Spleen (tissue), 7 donors: ENCODE data around the gene ADRA1B.

Experiments used
- CTCF ChIP-seq, 11 experiments: fragments of 200-600 bp in 7 of 11; fragments of 450-650 bp in 4 of 11; sonication (generic) in 4 of 11; IDR thresholded peaks in 8 of 11; conservative IDR thresholded peaks in 3 of 11; 1 replicate in 7 of 11; 2 replicates in 4 of 11; pipeline versions ENCODE4 v1.4.0 to v1.8.0; 2016 to 2021; ENCODE audit warnings: antibody characterized with exemption in 11 of 11, inconsistent platforms in 4 of 11, mild to moderate bottlenecking in 1 of 11
- POLR2A ChIP-seq, 3 donors: fragments of 450-650 bp; IDR thresholded peaks; one replicate each; pipeline ENCODE4 v1.5.1; 2017; ENCODE audit warnings: antibody characterized with exemption in 3 of 3, mild to moderate bottlenecking in 1 of 3
- donor health status: DM: no; HTN: no; CAD: no; lungs with moderate emphysema.
- donor health status: DM: no; HTN: no; CAD: no.
- donor health status: DM: no; HTN: no; CAD: no.

- no peak for TF ChIP-seq CTCF (IDR thresholded peaks at IDR 0.05 in 8 of 11, conservative IDR thresholded peaks at IDR 0.05 in 3 of 11)
- no peak for TF ChIP-seq POLR2A (IDR thresholded peaks at IDR 0.05)
Observed at GRCh38 chr5:159961176-159962160, 45.2 kb downstream of the ADRA1B start.
